ENCODE measurements around the gene SPA17. TPM values are rescaled to one million over a fixed set of nuclear protein-coding genes. Genes with fewer than 3 reads are reported as not detected.

Gene SPA17
- total and polyA plus RNA-seq, 2 of the 8 experiments (the other 6 are each of a cell fraction or from before 2014, with no cell fraction given) = 3.7 to 5.2 TPM

DNA sequence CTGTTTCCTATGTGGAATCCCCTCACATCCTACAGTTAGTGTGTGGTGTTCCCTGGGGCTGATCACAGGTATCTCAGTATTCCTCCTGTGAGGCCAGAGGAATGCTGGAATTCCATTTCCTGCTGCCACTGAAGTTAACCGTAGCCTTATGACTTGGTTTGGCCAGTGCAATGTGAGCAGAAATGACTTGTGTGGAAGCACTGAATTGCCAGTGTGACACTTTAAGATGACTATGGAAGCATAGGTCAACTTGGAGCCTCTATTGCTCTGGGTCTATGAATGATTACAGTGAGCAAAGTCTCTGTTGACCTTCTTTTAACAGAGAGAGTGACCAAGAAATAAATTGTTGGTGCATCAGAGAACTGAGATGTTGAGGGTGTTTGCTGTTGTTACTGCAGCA lies 34.5 kb upstream of the SPA17 start (continued):
- TF ChIP-seq CHD7 (IDR thresholded peaks at IDR 0.05; ENCODE audit: insufficient replicate concordance, low read length) = no peak
- TF ChIP-seq JUND (IDR thresholded peaks at IDR 0.05; ENCODE audit: low read length) = no peak
- no peak for TF ChIP-seq ATF2 (IDR thresholded peaks at IDR 0.05; ENCODE audit: low read length)
- no peak for TF ChIP-seq BRCA1 (IDR thresholded peaks at IDR 0.05; ENCODE audit: low read depth, low read length)
- no peak for TF ChIP-seq CTBP2 (IDR thresholded peaks at IDR 0.05; ENCODE audit: borderline replicate concordance, insufficient read depth, insufficient read length, low read length)
- no peak for TF ChIP-seq HDAC6 (IDR thresholded peaks at IDR 0.05; ENCODE audit: low read depth, low read length)
- TF ChIP-seq CBX8 (IDR thresholded peaks at IDR 0.05; ENCODE audit: borderline replicate concordance, low read depth, low read length) = no peak
- TF ChIP-seq ASH2L (IDR thresholded peaks at IDR 0.05; ENCODE audit: low read length) = no peak
- no peak for TF ChIP-seq JUN (IDR thresholded peaks at IDR 0.05; ENCODE audit: low read depth, low read length)
- TF ChIP-seq RFX5 (IDR thresholded peaks at IDR 0.05; ENCODE audit: borderline replicate concordance, low read depth, low read length) = no peak

Data from H1 (cell line).